ENCODE data around the gene NEAT1. TPM values are rescaled to one million over a fixed set of nuclear protein-coding genes. Genes with fewer than 3 reads are reported as not detected.

The NEAT1 gene
- total and polyA plus RNA-seq, 9 of the 15 experiments (the other 6 are each of a cell fraction or from before 2014, with no cell fraction given): 20.1 to 389 (median 62.8) TPM

GRCh38 chr11:65420979-65421793 lies 1.4 kb upstream of the NEAT1 start (continued):
- 0 out of 2 replicates have a peak, but pooled peaks have one; percentile 21 for TF ChIP-seq ZBTB2 (IDR thresholded peaks at IDR 0.05)
- TF ChIP-seq, protein P1, sequence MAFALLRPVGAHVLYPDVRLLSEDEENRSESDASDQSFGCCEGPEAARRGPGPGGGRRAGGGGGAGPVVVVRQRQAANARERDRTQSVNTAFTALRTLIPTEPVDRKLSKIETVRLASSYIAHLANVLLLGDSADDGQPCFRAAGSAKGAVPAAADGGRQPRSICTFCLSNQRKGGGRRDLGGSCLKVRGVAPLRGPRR (CRISPR knock-in tag; IDR thresholded peaks at IDR 0.05): peak; percentile 15; the same call in 1 of the 2 replicates
- 0 out of 2 replicates have a peak, but pooled peaks have one; percentile 28 for TF ChIP-seq ZNF695 (CRISPR knock-in tag; IDR thresholded peaks at IDR 0.05)
- TF ChIP-seq, protein P2, sequence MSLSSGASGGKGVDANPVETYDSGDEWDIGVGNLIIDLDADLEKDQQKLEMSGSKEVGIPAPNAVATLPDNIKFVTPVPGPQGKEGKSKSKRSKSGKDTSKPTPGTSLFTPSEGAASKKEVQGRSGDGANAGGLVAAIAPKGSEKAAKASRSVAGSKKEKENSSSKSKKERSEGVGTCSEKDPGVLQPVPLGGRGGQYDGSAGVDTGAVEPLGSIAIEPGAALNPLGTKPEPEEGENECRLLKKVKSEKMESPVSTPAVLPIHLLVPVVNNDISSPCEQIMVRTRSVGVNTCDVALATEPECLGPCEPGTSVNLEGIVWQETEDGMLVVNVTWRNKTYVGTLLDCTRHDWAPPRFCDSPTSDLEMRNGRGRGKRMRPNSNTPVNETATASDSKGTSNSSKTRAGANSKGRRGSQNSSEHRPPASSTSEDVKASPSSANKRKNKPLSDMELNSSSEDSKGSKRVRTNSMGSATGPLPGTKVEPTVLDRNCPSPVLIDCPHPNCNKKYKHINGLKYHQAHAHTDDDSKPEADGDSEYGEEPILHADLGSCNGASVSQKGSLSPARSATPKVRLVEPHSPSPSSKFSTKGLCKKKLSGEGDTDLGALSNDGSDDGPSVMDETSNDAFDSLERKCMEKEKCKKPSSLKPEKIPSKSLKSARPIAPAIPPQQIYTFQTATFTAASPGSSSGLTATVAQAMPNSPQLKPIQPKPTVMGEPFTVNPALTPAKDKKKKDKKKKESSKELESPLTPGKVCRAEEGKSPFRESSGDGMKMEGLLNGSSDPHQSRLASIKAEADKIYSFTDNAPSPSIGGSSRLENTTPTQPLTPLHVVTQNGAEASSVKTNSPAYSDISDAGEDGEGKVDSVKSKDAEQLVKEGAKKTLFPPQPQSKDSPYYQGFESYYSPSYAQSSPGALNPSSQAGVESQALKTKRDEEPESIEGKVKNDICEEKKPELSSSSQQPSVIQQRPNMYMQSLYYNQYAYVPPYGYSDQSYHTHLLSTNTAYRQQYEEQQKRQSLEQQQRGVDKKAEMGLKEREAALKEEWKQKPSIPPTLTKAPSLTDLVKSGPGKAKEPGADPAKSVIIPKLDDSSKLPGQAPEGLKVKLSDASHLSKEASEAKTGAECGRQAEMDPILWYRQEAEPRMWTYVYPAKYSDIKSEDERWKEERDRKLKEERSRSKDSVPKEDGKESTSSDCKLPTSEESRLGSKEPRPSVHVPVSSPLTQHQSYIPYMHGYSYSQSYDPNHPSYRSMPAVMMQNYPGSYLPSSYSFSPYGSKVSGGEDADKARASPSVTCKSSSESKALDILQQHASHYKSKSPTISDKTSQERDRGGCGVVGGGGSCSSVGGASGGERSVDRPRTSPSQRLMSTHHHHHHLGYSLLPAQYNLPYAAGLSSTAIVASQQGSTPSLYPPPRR (CRISPR knock-in tag; IDR thresholded peaks at IDR 0.05; ENCODE audit: borderline replicate concordance): no peak
- peak in 1 of 2 experiments; percentile 87; a peak in 2 of 4 replicates for TF ChIP-seq TEAD1 (CRISPR knock-in tag; IDR thresholded peaks at IDR 0.05)
- peak; percentile 59 for TF ChIP-seq ARID1B (IDR thresholded peaks at IDR 0.05)
- no peak for TF ChIP-seq ZNF395 (CRISPR knock-in tag; IDR thresholded peaks at IDR 0.05)
- peak; percentile 34 for TF ChIP-seq RAD51 (IDR thresholded peaks at IDR 0.05; ENCODE audit: borderline replicate concordance, low read depth)
- peak; percentile 63 for TF ChIP-seq RBFOX2 (IDR thresholded peaks at IDR 0.05; ENCODE audit: low read depth, low read length)
- 0 out of 2 replicates have a peak, but pooled peaks have one; percentile 28 for TF ChIP-seq BCL6 (CRISPR knock-in tag; IDR thresholded peaks at IDR 0.05)
- TF ChIP-seq, protein P3, sequence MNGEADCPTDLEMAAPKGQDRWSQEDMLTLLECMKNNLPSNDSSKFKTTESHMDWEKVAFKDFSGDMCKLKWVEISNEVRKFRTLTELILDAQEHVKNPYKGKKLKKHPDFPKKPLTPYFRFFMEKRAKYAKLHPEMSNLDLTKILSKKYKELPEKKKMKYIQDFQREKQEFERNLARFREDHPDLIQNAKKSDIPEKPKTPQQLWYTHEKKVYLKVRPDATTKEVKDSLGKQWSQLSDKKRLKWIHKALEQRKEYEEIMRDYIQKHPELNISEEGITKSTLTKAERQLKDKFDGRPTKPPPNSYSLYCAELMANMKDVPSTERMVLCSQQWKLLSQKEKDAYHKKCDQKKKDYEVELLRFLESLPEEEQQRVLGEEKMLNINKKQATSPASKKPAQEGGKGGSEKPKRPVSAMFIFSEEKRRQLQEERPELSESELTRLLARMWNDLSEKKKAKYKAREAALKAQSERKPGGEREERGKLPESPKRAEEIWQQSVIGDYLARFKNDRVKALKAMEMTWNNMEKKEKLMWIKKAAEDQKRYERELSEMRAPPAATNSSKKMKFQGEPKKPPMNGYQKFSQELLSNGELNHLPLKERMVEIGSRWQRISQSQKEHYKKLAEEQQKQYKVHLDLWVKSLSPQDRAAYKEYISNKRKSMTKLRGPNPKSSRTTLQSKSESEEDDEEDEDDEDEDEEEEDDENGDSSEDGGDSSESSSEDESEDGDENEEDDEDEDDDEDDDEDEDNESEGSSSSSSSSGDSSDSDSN (IDR thresholded peaks at IDR 0.05; ENCODE audit: borderline replicate concordance in 1 of 2, low read depth in 2 of 2, low read length in 2 of 2): no peak
- TF ChIP-seq ZSCAN32 (CRISPR knock-in tag; IDR thresholded peaks at IDR 0.05): 0 out of 2 replicates have a peak, but pooled peaks have one; percentile 15

Measured in K562 (cell line).